Endometrial microvascular endothelial cells (primary cell): Measurements from ENCODE around the gene MMP17. TPM values are rescaled to one million over a fixed set of nuclear protein-coding genes. Genes with fewer than 3 reads are reported as not detected.

Experiments
- in situ Hi-C: cut with HindIII; loops from 2 replicates; pipeline ENCODE4 v1.10.0; 2017; ENCODE audit warnings: low sequenced_read_pairs, low pct_unique_long_range_greater_than_20kb; ENCODE audit errors: inconsistent ontology term
- total RNA-seq: library from RNA; depleted of rRNA; stranded (reverse); fragments of >200 nt; gene quantifications from one replicate; pipeline ENCODE4 v1.2.3, GENCODE V29; 2015; ENCODE audit errors: inconsistent ontology term

The MMP17 gene
- total RNA-seq, 1 donor from 2014 or later: 19.7 TPM

GRCh38 chr12:131857908-131858850 lies 30.0 kb downstream of the MMP17 start:
- in situ Hi-C loops: loop anchor here (25.0 kb wide), 1 partner anchor 154 kb away; no protein-coding TSS in a partner anchor

- in situ Hi-C loops: loop anchor here (25.0 kb wide), 1 partner anchor 152 kb away; no protein-coding TSS in a partner anchor
These were observed 32.5 kb downstream of the MMP17 start for GRCh38 chr12:131860472-131861260.

GRCh38 chr12:131861261-131862083 lies 33.3 kb downstream of the MMP17 start:
- in situ Hi-C loops: loop anchor here (25.0 kb wide), 1 partner anchor 151 kb away; no protein-coding TSS in a partner anchor

GRCh38 chr12:131862084-131862441 lies 33.9 kb downstream of the MMP17 start:
- in situ Hi-C loops: loop anchor here (25.0 kb wide), 1 partner anchor 150 kb away; no protein-coding TSS in a partner anchor

GRCh38 chr12:131862600-131862993 lies 34.4 kb downstream of the MMP17 start:
- in situ Hi-C loops: loop anchor here (25.0 kb wide), 1 partner anchor 150 kb away; no protein-coding TSS in a partner anchor

- in situ Hi-C loops: loop anchor here (25.0 kb wide), 1 partner anchor 149 kb away; no protein-coding TSS in a partner anchor
These were observed 35.0 kb downstream of the MMP17 start for GRCh38 chr12:131862994-131863710.

GRCh38 chr12:131863711-131864396 lies 35.7 kb downstream of the MMP17 start:
- in situ Hi-C loops: loop anchor here (25.0 kb wide), 1 partner anchor 148 kb away; no protein-coding TSS in a partner anchor

- in situ Hi-C loops: loop anchor here (25.0 kb wide), 1 partner anchor 148 kb away; no protein-coding TSS in a partner anchor
These were observed 36.3 kb downstream of the MMP17 start for GRCh38 chr12:131864469-131864868.

GRCh38 chr12:131865180-131865875 lies 37.1 kb downstream of the MMP17 start:
- in situ Hi-C loops: loop anchor here (25.0 kb wide), 1 partner anchor 147 kb away; no protein-coding TSS in a partner anchor

GRCh38 chr12:131867471-131867870 lies 39.3 kb downstream of the MMP17 start:
- in situ Hi-C loops: loop anchor here (25.0 kb wide), 1 partner anchor 145 kb away; no protein-coding TSS in a partner anchor

GRCh38 chr12:131867891-131868675 lies 39.9 kb downstream of the MMP17 start:
- in situ Hi-C loops: loop anchor here (25.0 kb wide), 1 partner anchor 144 kb away; no protein-coding TSS in a partner anchor

- in situ Hi-C loops: loop anchor here (25.0 kb wide), 1 partner anchor 142 kb away; no protein-coding TSS in a partner anchor
These were observed 41.8 kb downstream of the MMP17 start for GRCh38 chr12:131869871-131870418.

- in situ Hi-C loops: loop anchor here (25.0 kb wide), 1 partner anchor 141 kb away; no protein-coding TSS in a partner anchor
These were observed 43.5 kb downstream of the MMP17 start for GRCh38 chr12:131871677-131872076.

- in situ Hi-C loops: loop anchor here (25.0 kb wide), 1 partner anchor 140 kb away; no protein-coding TSS in a partner anchor
These were observed 44.2 kb downstream of the MMP17 start for GRCh38 chr12:131872154-131873051.
